Mesendoderm (in vitro differentiated cells): Measurements from ENCODE around the gene GNPAT. TPM values are rescaled to one million over a fixed set of nuclear protein-coding genes. Genes with fewer than 3 reads are reported as not detected.

Experiments
- DNase-seq: peaks from one replicate; pipeline ENCODE4 v3.0.0; 2013
- H2AK5ac ChIP-seq: 2 replicates; pipeline ENCODE4 v1.6.1; 2013; ENCODE audit warnings: low read length, inconsistent platforms
- H2BK120ac ChIP-seq: 2 replicates; pipeline ENCODE4 v1.6.1; 2013; ENCODE audit warnings: low read depth, mild to moderate bottlenecking, low read length, moderate library complexity, mixed read lengths
- H2BK15ac ChIP-seq: replicated peaks from 2 replicates; pipeline ENCODE4 v1.6.1; 2013; ENCODE audit warnings: low read depth, mild to moderate bottlenecking, moderate library complexity
- H2BK5ac ChIP-seq: 2 replicates; pipeline ENCODE4 v1.6.1; 2013; ENCODE audit warnings: low read length, inconsistent platforms
- H3K18ac ChIP-seq: 2 replicates; pipeline ENCODE4 v1.6.1; 2013; ENCODE audit warnings: mild to moderate bottlenecking, low read length, mixed read lengths
- H3K23ac ChIP-seq: one replicate; pipeline ENCODE4 v1.6.1; 2013; ENCODE audit warnings: low read length
- H3K27ac ChIP-seq: 2 replicates; pipeline ENCODE4 v1.5.1; 2013; ENCODE audit warnings: low read depth, mild to moderate bottlenecking, inconsistent platforms, low read length, moderate library complexity
- H3K27me3 ChIP-seq: 2 replicates; pipeline ENCODE4 v1.6.1; 2013; ENCODE audit warnings: low read length, control low read depth, mild to moderate bottlenecking, inconsistent platforms; ENCODE audit not compliant: insufficient read depth, poor library complexity
- H3K36me3 ChIP-seq: 2 replicates; pipeline ENCODE4 v1.6.1; 2013; ENCODE audit warnings: low read length, inconsistent platforms; ENCODE audit not compliant: control insufficient read depth, insufficient read depth
- H3K4ac ChIP-seq: one replicate; pipeline ENCODE4 v1.6.1; 2013; ENCODE audit warnings: low read depth, mild to moderate bottlenecking, low read length, moderate library complexity
- H3K4me1 ChIP-seq: 2 replicates; pipeline ENCODE4 v1.6.1; 2013; ENCODE audit warnings: low read depth, low read length, inconsistent platforms; ENCODE audit not compliant: control insufficient read depth
- H3K4me2 ChIP-seq: 2 replicates; pipeline ENCODE4 v1.6.1; 2013; ENCODE audit warnings: low read length
- H3K4me3 ChIP-seq: 2 replicates; pipeline ENCODE4 v1.5.1; 2013; ENCODE audit warnings: mild to moderate bottlenecking, low read length
- H3K56ac ChIP-seq: one replicate; pipeline ENCODE4 v1.6.1; 2013; ENCODE audit warnings: low read length
- H3K79me1 ChIP-seq: 2 replicates; pipeline ENCODE4 v1.6.1; 2013; ENCODE audit warnings: low read length, inconsistent platforms
- H3K79me2 ChIP-seq: 2 replicates; pipeline ENCODE4 v1.6.1; 2013; ENCODE audit warnings: mild to moderate bottlenecking, low read length; ENCODE audit not compliant: control insufficient read depth, insufficient read depth
- H3K9ac ChIP-seq: 2 replicates; pipeline ENCODE4 v1.6.1; 2013; ENCODE audit warnings: low read length, inconsistent platforms
- H4K5ac ChIP-seq: one replicate; pipeline ENCODE4 v1.6.1; 2013; ENCODE audit warnings: low read length
- H4K8ac ChIP-seq: one replicate; pipeline ENCODE4 v1.6.1; 2013; ENCODE audit warnings: low read depth, mild to moderate bottlenecking, control low read depth, low read length, moderate library complexity
- WGBS: extraction: QIAGEN DNeasy Blood & Tissue Kit; methylation state at CpG from one replicate; pipeline ENCODE4 v1.1.7; 2013; ENCODE audit warnings: low lambda C conversion rate, missing lambda C conversion rate; ENCODE audit not compliant: insufficient coverage; ENCODE audit errors: extremely low coverage; 5-methylcytosine and 5-hydroxymethylcytosine counted together
- polyA plus RNA-seq, 2 experiments: library from polyadenylated mRNA; stranded (reverse); fragments of 200-250 nt; gene quantifications; one replicate each; pipeline ENCODE4 v1.2.3, GENCODE V29; 2013

Gene GNPAT
- polyA plus RNA-seq (2013, experiment 1 of 2), result 38.1 TPM
- 37.3 TPM for polyA plus RNA-seq (2013, experiment 2 of 2)

- H3K4ac ChIP-seq, result peak within 1 kb of the TSS; percentile 41
- peak within 1 kb of the TSS; percentile 34 for H3K18ac ChIP-seq
- peak; percentile 90 for DNase-seq
- peak within 1 kb of the TSS; percentile 82 for H3K4me2 ChIP-seq
- no peak within 1 kb of the TSS for H2BK5ac ChIP-seq
- peak within 1 kb of the TSS; percentile 39 for H4K8ac ChIP-seq
- no peaks in the 10 kb centered on the region for H3K4me1 ChIP-seq
- H3K36me3 ChIP-seq, result peaks cover 4% of the 10 kb centered on the region
- H3K9ac ChIP-seq, result peak within 1 kb of the TSS; percentile 98
- peaks cover 5% of the 10 kb centered on the region for H3K79me2 ChIP-seq
- H3K27me3 ChIP-seq, result no peaks in the 10 kb centered on the region
- H3K23ac ChIP-seq, result no peak within 1 kb of the TSS
- H2BK15ac ChIP-seq, result no peak within 1 kb of the TSS
- peak within 1 kb of the TSS; percentile 98 for H3K56ac ChIP-seq
- WGBS, result no CpG with 5 or more reads among the region's 51 CpGs
- no peak within 1 kb of the TSS for H4K5ac ChIP-seq
- H2BK120ac ChIP-seq, result no peak within 1 kb of the TSS
- H3K27ac ChIP-seq, result peak within 1 kb of the TSS; percentile 46
- H2AK5ac ChIP-seq, result peak within 1 kb of the TSS; percentile 58
- H3K4me3 ChIP-seq, result peak within 1 kb of the TSS; percentile 97
- peaks cover 15% of the 10 kb centered on the region for H3K79me1 ChIP-seq
These were observed at the start of gene GNPAT for GRCh38 chr1:231240883-231241735. TSS of gene GNPAT (plus strand) at chr1:231241212. CDS start at chr1:231241379, 167 bp downstream.

- DNase-seq, result no peak
These were observed 48.3 kb upstream of the GNPAT start for GRCh38 chr1:231192620-231193163.

GRCh38 chr1:231193710-231194340 is 47.2 kb upstream of the GNPAT start:
- Histone ChIP-seq H2AK5ac (no peak overlapping the region), H3K36me3 (no peaks in the 10 kb centered on the region), H3K4ac (no peak overlapping the region), H3K79me2 (no peaks in the 10 kb centered on the region), H3K4me2 (no peak overlapping the region), H2BK5ac (no peak overlapping the region), H3K4me1 (no peaks in the 10 kb centered on the region), H2BK15ac (no peak overlapping the region), H3K27ac (no peak overlapping the region), H3K23ac (no peak overlapping the region), H3K56ac (no peak overlapping the region), H4K8ac (no peak overlapping the region), H2BK120ac (no peak overlapping the region), H3K27me3 (no peaks in the 10 kb centered on the region), H3K9ac (no peak overlapping the region), H3K4me3 (no peak overlapping the region), H4K5ac (no peak overlapping the region), H3K18ac (no peak overlapping the region), H3K79me1 (no peaks in the 10 kb centered on the region)
- DNase-seq, result no peak
- WGBS, result no CpG with 5 or more reads among the region's 10 CpGs

More at GRCh38 chr1:231192620-231193163, 48.3 kb upstream of the GNPAT start:
- H3K4me2 ChIP-seq, result no peak overlapping the region
- WGBS, result no CpG with 5 or more reads among the region's 12 CpGs
- H3K27ac ChIP-seq, result no peak overlapping the region
- H3K56ac ChIP-seq, result no peak overlapping the region
- H3K79me1 ChIP-seq, result no peaks in the 10 kb centered on the region
- H2BK15ac ChIP-seq, result no peak overlapping the region
- H3K36me3 ChIP-seq, result no peaks in the 10 kb centered on the region
- no peak overlapping the region for H3K4ac ChIP-seq
- H3K9ac ChIP-seq, result no peak overlapping the region
- H4K5ac ChIP-seq, result no peak overlapping the region
- no peak overlapping the region for H3K4me3 ChIP-seq
- H2BK120ac ChIP-seq, result no peak overlapping the region
- H3K23ac ChIP-seq, result no peak overlapping the region
- H4K8ac ChIP-seq, result no peak overlapping the region
- H3K79me2 ChIP-seq, result no peaks in the 10 kb centered on the region
- H3K27me3 ChIP-seq, result no peaks in the 10 kb centered on the region
- no peak overlapping the region for H2BK5ac ChIP-seq
- no peak overlapping the region for H3K18ac ChIP-seq
- no peak overlapping the region for H2AK5ac ChIP-seq
- H3K4me1 ChIP-seq, result peaks cover 8% of the 10 kb centered on the region

GRCh38 chr1:231194476-231194842 is 46.6 kb upstream of the GNPAT start:
- Histone ChIP-seq H3K27me3 (no peaks in the 10 kb centered on the region), H2BK5ac (no peak overlapping the region), H4K8ac (no peak overlapping the region), H3K56ac (no peak overlapping the region), H3K27ac (no peak overlapping the region), H3K18ac (no peak overlapping the region), H3K36me3 (no peaks in the 10 kb centered on the region), H3K79me1 (no peaks in the 10 kb centered on the region), H3K79me2 (no peaks in the 10 kb centered on the region), H3K23ac (no peak overlapping the region), H4K5ac (no peak overlapping the region), H3K9ac (no peak overlapping the region), H2BK15ac (no peak overlapping the region), H3K4me2 (no peak overlapping the region), H2BK120ac (no peak overlapping the region), H3K4me3 (no peak overlapping the region), H2AK5ac (no peak overlapping the region), H3K4me1 (no peaks in the 10 kb centered on the region), H3K4ac (no peak overlapping the region)
- DNase-seq, result no peak
- WGBS, result no CpG with 5 or more reads among the region's 2 CpGs

- Histone ChIP-seq H3K4me3 (no peak overlapping the region), H3K4me2 (no peak overlapping the region), H2BK5ac (no peak overlapping the region), H3K56ac (no peak overlapping the region), H3K79me2 (no peaks in the 10 kb centered on the region), H3K9ac (no peak overlapping the region), H2AK5ac (no peak overlapping the region), H4K5ac (no peak overlapping the region), H3K4me1 (no peaks in the 10 kb centered on the region), H3K27me3 (no peaks in the 10 kb centered on the region), H4K8ac (no peak overlapping the region), H3K18ac (no peak overlapping the region), H3K79me1 (no peaks in the 10 kb centered on the region), H2BK120ac (no peak overlapping the region), H3K4ac (no peak overlapping the region), H3K27ac (no peak overlapping the region), H3K23ac (no peak overlapping the region), H2BK15ac (no peak overlapping the region), H3K36me3 (no peaks in the 10 kb centered on the region)
- WGBS, result no CpG with 5 or more reads among the region's 8 CpGs
- DNase-seq, result peak; percentile 27
These were observed 46.0 kb upstream of the GNPAT start for GRCh38 chr1:231194843-231195516.
